Measurements from ENCODE around the gene OXNAD1.

OXNAD1 gene

GRCh38 chr3:16264708-16265454 lies at the start of gene OXNAD1, which contains the start of gene DPH3:
Gene OXNAD1, plus strand, starts transcription at chr3:16265212. Its CDS starts 5,741 bp downstream, at chr3:16270953.
Gene DPH3, minus strand, starts transcription at chr3:16264943. Its CDS starts 67 bp downstream, at chr3:16264876.
- peak; percentile 58 for TF ChIP-seq POLR2A (IDR thresholded peaks at IDR 0.05; ENCODE audit: low read depth, low read length)
- DNase-seq (ENCODE audit: insufficient read length, low spot score) (peak; percentile 88), FAIRE-seq (peak; percentile 95)

- no peak for TF ChIP-seq POLR2A (IDR thresholded peaks at IDR 0.05; ENCODE audit: low read depth, low read length)
- DNase-seq (ENCODE audit: insufficient read length, low spot score) (no peak), FAIRE-seq (no peak)
Observed at GRCh38 chr3:16216373-16216935, 48.6 kb upstream of the OXNAD1 start.

- DNase-seq (ENCODE audit: insufficient read length, low spot score) (no peak), FAIRE-seq (no peak)
- no peak for TF ChIP-seq POLR2A (IDR thresholded peaks at IDR 0.05; ENCODE audit: low read depth, low read length)
Observed at GRCh38 chr3:16219777-16220176, 45.2 kb upstream of the OXNAD1 start.

GRCh38 chr3:16221990-16222389 lies 43.0 kb upstream of the OXNAD1 start:
- DNase-seq (ENCODE audit: insufficient read length, low spot score) (no peak), FAIRE-seq (no peak)
- no peak for TF ChIP-seq POLR2A (IDR thresholded peaks at IDR 0.05; ENCODE audit: low read depth, low read length)

- FAIRE-seq (no peak), DNase-seq (ENCODE audit: insufficient read length, low spot score) (no peak)
- TF ChIP-seq POLR2A (IDR thresholded peaks at IDR 0.05; ENCODE audit: low read depth, low read length), result no peak
Observed at GRCh38 chr3:16222547-16222946, 42.5 kb upstream of the OXNAD1 start.

GRCh38 chr3:16224325-16224724 lies 40.7 kb upstream of the OXNAD1 start:
- no peak for TF ChIP-seq POLR2A (IDR thresholded peaks at IDR 0.05; ENCODE audit: low read depth, low read length)
- FAIRE-seq (no peak), DNase-seq (ENCODE audit: insufficient read length, low spot score) (no peak)

GRCh38 chr3:16227566-16227965 lies 37.4 kb upstream of the OXNAD1 start:
- DNase-seq (ENCODE audit: insufficient read length, low spot score), result no peak
- no peak for FAIRE-seq

GRCh38 chr3:16229681-16230080 lies 35.3 kb upstream of the OXNAD1 start:
- FAIRE-seq (no peak), DNase-seq (ENCODE audit: insufficient read length, low spot score) (no peak)
- no peak for TF ChIP-seq POLR2A (IDR thresholded peaks at IDR 0.05; ENCODE audit: low read depth, low read length)

More at GRCh38 chr3:16227566-16227965, 37.4 kb upstream of the OXNAD1 start:
- TF ChIP-seq POLR2A (IDR thresholded peaks at IDR 0.05; ENCODE audit: low read depth, low read length), result no peak

GRCh38 chr3:16231983-16232382 lies 33.0 kb upstream of the OXNAD1 start:
- FAIRE-seq (no peak), DNase-seq (ENCODE audit: insufficient read length, low spot score) (no peak)
- TF ChIP-seq POLR2A (IDR thresholded peaks at IDR 0.05; ENCODE audit: low read depth, low read length), result no peak

GRCh38 chr3:16233806-16234205 lies 31.2 kb upstream of the OXNAD1 start:
- DNase-seq (ENCODE audit: insufficient read length, low spot score) (no peak), FAIRE-seq (no peak)
- no peak for TF ChIP-seq POLR2A (IDR thresholded peaks at IDR 0.05; ENCODE audit: low read depth, low read length)

- FAIRE-seq (no peak), DNase-seq (ENCODE audit: insufficient read length, low spot score) (no peak)
- no peak for TF ChIP-seq POLR2A (IDR thresholded peaks at IDR 0.05; ENCODE audit: low read depth, low read length)
Observed at GRCh38 chr3:16234281-16234680, 30.7 kb upstream of the OXNAD1 start.

GRCh38 chr3:16236030-16236639 lies 28.9 kb upstream of the OXNAD1 start:
- no peak for FAIRE-seq
- DNase-seq (ENCODE audit: insufficient read length, low spot score), result no peak
- no peak for TF ChIP-seq POLR2A (IDR thresholded peaks at IDR 0.05; ENCODE audit: low read depth, low read length)

- TF ChIP-seq POLR2A (IDR thresholded peaks at IDR 0.05; ENCODE audit: low read depth, low read length), result no peak
- DNase-seq (ENCODE audit: insufficient read length, low spot score) (no peak), FAIRE-seq (no peak)
Observed at GRCh38 chr3:16236856-16237393, 28.1 kb upstream of the OXNAD1 start.

GRCh38 chr3:16239086-16239770 lies 25.8 kb upstream of the OXNAD1 start:
- FAIRE-seq (no peak), DNase-seq (ENCODE audit: insufficient read length, low spot score) (no peak)
- TF ChIP-seq POLR2A (IDR thresholded peaks at IDR 0.05; ENCODE audit: low read depth, low read length), result no peak
